GM21390 (cell line): ENCODE measurements around the gene PACRG.

Experiments
- ATAC-seq: cut with Tn5 transposase; IDR thresholded peaks from one replicate; pipeline ENCODE4 v1.9.1; 2021; ENCODE audit not compliant: unreplicated experiment

PACRG gene

DNA sequence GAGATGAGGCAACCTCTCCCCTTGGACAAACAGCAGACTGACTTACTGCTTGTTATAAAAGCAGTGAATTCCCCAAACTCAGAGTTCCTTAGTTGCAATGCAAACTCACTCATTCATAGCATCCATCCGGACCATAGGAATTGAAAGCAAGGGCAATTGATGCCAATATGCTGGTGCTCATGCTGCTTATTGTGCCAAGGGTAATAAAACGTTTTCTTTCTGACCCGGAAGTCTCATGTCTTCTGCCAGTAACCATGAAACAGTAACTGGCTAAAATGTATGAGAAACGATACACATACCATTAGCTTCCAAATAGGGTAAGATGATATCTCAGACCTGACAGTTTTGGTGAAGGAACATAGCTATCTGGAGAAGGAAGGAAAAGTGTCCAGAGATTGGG, 18.3 kb upstream of the PACRG start:
- ATAC-seq: no peak

DNA sequence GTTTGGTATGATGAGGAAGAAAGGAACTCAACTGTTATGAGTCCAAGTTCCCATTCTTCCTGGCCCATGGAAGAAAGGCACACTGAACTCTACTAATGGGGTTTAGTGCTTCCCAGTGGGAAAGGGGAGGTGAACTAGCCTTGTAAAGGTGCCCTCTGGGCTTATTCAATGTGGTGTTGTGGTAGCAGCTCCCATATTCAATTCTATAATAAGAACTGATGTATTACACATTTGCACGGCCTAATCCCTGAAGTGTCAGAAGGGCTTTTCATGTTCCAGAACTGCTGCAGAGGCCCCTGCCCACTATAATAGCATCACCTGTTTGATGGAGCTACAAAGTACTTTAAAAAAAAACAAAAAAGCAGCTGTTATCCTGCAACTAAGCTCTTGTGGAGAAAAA, 17.4 kb upstream of the PACRG start:
- no peak for ATAC-seq

DNA sequence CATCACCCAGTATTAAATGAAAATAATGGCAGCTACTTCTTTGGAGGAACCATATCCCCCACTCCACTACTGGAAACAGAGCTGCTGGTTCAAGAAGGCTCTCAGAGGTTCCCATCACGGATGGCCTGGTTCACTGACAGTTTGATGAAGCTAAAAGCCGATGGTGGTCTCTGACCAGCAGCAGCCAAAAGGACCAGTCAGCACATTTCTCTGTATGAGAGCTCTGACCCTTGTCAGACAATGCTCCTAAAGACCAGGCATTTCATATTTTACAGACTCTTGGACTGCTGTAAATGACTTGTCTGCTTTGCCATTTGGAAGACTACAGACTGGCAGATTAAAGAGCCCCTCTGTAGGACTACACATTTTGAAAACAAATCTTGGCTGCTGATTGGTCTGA, 16.8 kb upstream of the PACRG start:
- ATAC-seq: no peak

GRCh38 chr6:162711376-162711775, 16.4 kb upstream of the PACRG start:
- ATAC-seq: no peak

DNA sequence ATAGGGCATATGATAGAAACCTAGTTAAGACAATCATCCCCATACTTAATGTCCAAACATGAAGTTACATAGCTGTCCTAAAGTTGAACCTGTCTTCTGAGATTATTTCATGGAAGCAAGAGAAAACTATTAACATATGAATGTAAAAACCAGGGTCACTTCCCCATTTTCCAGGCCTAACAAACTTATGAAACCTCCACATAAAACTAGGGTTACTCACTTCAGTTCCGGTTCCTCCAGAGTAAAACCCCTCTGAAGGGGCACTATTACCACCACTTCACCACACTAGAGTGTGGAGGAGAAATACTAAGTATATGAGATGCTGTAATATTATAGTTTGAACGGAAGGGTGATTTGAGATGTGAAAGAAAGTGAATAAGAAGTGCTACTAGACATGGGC, 15.1 kb upstream of the PACRG start:
- ATAC-seq: no peak

DNA sequence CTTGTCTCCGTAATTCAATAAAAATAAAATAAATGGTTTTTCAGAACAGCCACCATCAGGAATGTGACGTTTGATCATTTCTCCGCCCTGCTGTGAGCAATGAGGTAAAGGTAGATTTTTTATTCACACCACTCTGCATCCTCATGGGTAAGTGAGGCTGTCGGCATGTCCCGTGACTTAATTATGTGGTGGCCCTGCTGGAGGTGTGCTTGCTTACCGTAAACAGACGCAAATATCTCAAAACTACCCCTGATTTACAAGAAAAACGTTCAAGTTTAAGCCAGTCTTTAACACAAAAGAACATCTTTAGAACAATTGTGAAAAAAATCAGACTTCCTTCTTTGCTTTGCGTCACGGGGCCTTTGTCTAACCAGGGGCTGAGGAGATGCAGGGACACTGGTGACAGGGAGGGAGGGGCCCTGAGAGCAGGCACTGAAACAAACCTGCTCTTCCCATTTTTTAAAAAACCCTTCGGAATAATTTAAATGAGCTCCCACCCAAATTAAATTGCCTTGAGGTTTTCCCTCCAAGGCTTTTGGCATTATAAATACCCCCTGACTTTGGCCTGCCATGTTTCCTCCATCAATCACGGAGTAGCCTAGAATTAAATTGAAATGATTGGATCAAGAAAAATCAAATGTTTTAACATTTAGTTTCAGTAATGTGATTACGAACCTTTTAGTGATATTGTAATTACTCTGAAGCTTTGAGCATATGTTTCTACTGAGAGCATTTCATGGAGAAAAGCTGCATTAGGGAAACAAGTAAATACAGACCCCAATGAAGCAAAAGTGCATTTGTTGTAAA, 13.6 kb upstream of the PACRG start:
- ATAC-seq: no peak

GRCh38 chr6:162715601-162716000, 12.2 kb upstream of the PACRG start:
- no peak for ATAC-seq

DNA sequence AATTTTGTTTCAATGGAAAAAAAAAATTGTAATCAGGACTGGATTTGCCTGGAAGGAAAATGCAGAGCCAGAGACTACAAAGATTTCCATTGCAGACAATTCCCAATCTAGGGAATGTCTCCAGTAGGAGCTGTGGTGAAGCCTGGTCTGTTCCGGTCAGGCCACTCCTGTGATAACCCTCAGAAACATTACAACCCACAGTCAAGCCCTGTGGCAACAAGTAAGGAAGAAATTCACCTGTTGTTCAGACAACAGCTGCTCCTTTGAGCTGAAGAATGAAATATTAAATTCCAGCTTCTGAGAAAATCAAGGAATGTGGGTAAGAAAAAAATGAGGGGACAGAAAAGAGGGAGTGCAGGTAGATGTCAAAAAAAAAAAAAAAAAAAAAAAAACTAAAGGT, 8.2 kb upstream of the PACRG start:
- no peak for ATAC-seq

- no peak for ATAC-seq
Observed at GRCh38 chr6:162721404-162721687, 6.4 kb upstream of the PACRG start.

DNA sequence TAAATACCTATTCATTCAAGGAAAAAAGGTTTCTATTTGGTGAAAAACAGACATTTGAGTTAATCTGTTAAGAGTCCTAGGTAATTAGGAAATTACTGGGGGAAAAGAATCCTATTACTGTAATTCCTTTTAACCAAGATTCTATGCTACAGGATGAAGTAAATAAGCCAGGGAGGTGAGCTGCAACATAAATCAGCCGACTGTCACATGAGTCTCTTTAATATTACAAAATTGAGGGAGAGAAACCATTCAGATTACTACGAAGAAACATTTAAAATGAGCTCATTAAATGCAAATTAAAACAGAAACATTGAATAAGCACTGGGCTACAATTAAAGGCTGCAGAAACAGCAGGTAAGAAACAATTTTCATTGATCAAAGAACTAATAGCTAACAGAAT, 5.5 kb upstream of the PACRG start:
- ATAC-seq: no peak

GRCh38 chr6:162722633-162723032, 5.1 kb upstream of the PACRG start:
- no peak for ATAC-seq

- peak; percentile 2 for ATAC-seq
Observed at GRCh38 chr6:162726947-162727321, 840 bp upstream of the PACRG start.

DNA sequence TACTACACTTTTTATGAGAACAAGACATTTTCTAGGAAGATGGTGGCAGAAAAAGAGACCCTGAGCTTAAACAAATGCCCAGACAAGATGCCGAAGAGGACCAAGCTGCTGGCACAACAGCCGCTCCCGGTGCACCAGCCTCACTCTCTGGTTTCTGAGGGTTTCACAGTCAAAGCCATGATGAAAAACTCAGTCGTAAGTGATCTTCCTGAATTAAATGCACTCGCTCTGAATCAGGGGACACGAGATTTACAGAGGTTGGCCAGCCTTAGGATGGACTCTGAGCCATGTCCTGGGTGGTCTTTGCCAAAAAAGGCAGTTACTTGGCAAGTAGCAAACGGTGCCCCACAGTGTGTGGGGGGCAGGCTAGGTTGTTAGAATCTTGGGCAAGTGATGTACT, 423 bp downstream of the PACRG start:
- ATAC-seq: no peak

DNA sequence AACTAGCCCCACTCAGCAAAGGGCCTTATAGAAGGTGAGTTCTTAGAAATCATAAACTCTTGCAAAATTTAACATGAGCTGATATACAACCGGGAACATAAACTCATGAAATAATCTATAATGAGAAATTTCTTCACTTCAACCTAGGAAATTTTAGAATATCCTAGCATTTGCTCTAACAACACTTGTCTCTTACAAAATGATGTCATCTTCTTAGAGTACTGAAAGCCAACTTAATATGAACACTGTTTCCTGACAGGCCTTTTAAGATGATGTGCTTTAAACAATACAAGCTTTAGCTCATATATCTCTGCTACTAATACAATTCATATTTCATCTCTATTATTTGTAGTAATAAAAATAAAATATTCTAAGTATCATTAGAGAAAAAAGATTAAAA, 932 bp downstream of the PACRG start:
- no peak for ATAC-seq

DNA sequence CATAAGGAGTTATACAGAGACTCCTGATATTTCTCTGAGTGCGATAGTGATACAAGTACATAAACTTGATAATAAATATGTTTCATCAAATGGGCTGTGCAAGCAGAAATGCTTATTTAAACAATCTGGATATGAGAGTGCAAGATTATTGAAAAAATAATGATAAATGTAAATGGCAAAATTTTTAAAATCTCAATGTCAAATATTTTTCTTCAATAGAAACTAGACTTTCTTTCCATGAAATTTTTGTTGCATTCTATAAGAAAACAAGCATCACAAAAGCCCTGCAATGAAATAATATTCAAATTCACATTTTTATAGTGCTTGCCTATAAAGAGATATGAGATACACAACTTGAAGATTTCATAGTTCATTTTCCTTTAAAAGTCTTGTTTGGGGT, 2.7 kb downstream of the PACRG start:
- no peak for ATAC-seq

- no peak for ATAC-seq
Observed at GRCh38 chr6:162733489-162733888, 5.7 kb downstream of the PACRG start.

- ATAC-seq: no peak
Observed at GRCh38 chr6:162736961-162737360, 9.2 kb downstream of the PACRG start.

GRCh38 chr6:162750776-162751175, 23.0 kb downstream of the PACRG start:
- ATAC-seq: no peak

GRCh38 chr6:162751211-162751859, 23.6 kb downstream of the PACRG start:
- no peak for ATAC-seq

DNA sequence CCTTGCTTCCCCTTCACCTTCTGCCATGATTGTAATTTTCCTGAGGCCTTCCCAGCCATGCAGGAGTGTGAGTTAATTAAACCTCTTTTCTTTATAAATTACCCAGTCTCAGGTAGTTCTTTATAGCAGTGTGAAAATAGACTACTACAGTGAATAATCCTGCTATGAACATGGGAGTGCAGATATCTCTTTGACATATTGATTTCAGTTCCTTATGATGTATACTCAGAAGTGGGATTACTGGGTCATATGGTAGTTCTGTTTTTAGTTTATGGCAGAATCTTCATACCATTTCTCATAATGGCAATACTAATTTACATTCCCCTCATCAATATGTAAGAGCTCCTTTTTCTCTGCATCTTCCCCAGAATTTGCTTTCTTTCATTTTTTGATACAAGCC, 26.0 kb downstream of the PACRG start:
- ATAC-seq: no peak

GRCh38 chr6:162770136-162770535, 42.4 kb downstream of the PACRG start:
- no peak for ATAC-seq

DNA sequence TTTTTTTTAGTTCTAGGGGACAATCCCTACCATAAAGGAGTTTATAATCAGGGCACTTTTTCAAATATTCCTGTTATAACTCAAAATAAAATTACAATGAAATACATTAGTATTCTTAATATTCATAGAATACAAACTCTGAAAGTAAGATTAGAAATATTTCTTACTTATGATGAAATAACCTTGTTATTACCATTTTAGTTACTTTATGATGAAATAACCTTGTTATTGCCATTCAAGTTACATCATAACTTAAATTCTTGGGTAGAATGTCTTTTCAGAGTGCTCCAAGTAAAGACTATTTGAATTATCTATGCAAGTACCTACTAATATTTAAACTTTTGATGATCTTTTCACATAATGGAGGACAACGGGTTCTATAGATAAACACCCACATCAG, 43.2 kb downstream of the PACRG start:
- ATAC-seq: no peak

- ATAC-seq: no peak
Observed at GRCh38 chr6:162772466-162772865, 44.7 kb downstream of the PACRG start.
